NCI-H82 treated with DMSO at 0.1 percent for 48 hours (cell line): ENCODE results near the gene CPLX4.
"Not testable (repeated sequence)": the region's sequence is repeated elsewhere in the genome, so short reads cannot be mapped to it uniquely, and the experiment has no call there.

Experiments used
- DNase-seq: peaks from one replicate; lab custom pipeline; 2025; ENCODE audit not compliant: unreplicated experiment; lab: John Stamatoyannopoulos, UW

Gene CPLX4

DNA sequence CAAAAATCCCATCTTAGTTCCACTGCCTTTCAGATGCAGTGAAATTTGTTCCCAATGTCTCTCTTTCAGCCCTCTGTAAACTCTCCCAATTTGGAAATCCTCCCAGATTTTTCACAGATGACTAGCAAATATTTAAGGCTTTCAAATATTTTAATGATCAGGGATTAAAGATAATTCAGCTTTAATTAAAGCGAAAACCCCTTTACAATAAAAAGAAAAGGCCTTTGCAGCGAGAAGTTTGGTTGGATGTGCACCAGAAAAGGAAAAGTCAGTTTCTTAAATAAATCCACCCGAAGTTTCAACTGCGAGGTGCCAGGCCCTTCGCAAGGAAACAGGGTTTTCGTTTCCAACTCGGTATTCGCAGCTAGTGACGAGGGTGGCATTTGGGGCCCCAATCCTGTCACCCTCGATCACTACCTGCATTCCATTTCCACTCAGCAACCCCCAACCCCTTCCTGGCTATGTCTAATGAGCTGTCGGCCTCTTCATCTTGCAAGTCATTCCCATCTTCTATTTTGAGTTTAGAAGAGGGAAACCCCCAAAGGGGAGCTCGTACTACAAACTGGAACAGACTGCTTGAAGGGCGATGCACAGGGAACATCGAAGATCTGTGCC, 46.7 kb downstream of the CPLX4 start:
- no peak for DNase-seq

DNA sequence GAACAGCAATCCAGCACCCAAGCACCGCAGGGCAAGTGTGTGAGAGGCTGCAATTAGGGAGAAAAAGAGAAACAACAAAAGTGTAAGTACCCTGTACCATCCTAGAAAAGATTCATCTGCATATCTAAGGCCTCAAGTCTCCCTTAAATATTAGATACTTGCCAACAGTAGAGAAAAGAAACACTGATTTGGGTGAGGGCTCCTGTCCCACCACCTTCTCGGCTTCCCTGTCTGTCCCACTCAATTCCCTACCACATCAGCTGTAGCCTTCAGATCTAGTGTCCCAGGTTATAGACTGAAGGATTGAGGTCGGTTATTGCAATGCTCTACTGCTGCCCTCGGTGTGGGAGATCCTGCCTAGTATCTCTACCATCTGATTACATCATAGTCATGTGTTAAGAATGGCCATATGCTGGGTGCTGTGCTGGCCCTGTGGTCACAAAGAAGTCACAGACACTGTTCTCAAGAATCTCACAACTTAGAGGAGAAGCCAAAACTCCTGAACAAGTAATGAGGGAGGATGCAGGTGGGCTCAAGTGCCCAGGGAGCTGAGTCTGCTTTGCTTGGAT, 47.7 kb downstream of the CPLX4 start:
- DNase-seq: no peak

DNA sequence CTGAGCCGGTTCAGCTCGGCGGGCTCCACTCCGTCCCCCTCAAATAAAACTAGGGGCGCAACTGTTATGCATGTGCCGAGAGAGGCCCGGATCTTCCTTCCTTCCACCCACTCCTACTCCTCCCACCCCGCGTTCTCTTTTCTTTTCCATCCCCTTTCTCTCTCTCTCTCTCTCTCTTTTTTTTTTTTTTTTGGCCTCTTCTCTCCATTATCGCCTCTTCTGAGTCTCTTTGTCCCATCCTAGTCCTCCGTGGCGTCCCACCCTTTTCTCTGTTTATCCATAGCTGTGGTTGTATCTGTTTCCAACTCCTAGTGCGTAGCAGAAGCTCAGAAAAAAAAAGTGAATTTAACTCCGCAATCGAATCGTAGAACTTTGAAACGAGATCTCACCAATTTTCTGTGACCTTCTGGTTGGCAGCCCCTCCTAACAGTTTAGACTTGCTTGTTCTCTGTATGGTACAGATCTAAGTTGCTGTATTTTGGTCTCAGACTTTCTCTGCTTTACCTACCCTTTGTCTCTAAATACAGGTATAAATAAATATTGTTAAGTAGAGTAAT, 48.8 kb downstream of the CPLX4 start:
- no peak for DNase-seq

DNA sequence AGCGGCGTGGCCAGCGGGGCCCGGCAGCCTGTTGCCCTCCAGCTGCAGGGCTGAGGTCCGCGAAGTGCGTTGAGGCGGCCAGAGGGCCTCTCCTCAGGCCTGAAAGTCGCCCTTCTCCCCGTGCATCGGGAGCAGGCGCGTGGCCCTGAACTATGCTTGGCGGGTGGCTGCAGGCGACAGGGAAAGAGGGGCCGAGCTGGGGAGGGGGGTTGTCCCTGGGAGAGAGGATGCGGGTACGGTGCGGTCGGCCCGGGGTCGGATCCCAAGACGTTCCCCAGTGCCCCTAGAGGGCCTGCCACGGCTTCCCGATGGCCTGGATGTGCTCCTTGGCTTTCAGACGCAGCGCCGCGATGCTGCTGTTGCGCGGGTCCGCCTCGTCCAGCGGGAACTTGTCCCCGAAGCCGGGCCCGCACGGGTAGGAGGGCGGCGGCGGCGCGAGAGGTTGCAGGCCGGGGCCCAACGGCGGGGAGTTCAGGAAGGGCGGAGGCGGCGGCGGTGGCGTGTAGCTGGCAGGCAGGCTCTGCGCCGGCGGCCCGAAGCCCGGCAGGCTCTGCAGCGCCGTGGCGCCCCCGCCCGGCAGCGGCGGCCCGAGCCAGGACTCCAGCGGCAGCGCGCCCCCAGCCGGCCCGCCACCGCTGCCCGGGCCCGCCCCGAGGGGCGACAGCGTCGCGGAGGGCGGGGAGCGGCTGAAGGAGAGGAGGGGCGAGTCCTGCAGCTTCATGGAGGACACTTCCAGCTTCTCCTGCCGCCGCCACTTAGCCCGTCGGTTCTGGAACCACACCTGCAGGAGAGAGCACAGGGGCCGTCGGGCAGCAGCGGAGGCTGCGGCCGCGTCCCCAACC, 49.5 kb downstream of the CPLX4 start:
- no peak for DNase-seq

DNA sequence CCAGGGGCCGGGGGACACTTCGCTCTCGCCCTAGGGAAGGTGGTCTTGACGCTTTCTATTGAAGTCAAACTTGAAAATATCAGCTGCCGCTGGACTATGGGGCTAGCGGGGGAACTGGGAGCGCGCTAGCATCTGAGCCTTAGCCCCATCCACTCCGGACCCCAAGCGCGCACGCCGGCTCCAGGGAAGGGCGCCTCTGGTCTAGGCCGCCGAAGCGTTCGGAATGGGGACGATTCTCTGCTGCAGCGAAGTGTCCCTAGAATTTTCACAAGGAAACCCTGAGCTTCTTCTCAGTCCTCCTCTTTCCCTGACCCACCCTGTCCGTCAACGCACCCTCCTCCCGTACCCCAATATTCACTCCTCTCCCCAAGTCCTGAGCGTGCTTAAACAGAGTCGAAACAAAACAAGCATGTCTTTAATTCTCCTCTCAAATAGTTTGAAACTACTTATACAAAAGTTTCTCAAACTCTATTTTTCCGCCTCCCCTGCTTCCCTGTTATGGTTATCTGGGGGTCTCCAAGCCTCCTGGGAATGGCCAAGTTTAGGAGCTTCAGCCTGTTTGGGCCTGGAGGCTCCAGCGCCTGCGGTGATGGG, 50.2 kb downstream of the CPLX4 start:
- no peak for DNase-seq

DNA sequence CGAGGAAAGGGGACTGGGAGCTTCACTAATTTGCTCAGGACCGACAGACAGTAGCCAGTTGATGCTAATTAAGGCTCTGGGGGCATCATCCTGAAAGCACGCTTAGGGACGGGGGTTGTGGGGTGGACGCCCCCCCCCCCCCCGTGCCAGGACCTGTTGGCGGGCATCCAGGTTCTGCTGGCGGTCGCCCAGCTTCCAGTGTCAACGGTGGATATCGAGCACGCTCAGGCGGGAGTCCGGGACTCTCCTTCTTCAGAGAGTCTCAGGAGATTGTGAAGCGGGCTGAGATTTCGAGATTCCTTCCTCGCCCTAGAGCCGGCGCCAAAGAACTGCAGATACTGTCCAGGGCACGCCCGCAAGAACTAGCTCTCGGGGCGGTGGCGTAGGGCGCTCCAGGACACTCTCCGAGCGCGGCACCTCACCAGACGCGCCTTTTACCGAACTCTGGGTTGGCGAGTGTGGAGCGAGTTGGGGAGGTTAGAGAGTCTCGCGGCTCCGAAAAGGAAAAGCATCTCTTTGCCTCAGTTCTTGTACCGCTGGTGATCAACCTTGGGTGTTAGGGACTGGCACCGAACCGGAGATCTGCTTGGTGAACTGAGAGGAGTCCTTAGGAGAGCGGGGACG, 50.8 kb downstream of the CPLX4 start:
- no peak for DNase-seq

DNA sequence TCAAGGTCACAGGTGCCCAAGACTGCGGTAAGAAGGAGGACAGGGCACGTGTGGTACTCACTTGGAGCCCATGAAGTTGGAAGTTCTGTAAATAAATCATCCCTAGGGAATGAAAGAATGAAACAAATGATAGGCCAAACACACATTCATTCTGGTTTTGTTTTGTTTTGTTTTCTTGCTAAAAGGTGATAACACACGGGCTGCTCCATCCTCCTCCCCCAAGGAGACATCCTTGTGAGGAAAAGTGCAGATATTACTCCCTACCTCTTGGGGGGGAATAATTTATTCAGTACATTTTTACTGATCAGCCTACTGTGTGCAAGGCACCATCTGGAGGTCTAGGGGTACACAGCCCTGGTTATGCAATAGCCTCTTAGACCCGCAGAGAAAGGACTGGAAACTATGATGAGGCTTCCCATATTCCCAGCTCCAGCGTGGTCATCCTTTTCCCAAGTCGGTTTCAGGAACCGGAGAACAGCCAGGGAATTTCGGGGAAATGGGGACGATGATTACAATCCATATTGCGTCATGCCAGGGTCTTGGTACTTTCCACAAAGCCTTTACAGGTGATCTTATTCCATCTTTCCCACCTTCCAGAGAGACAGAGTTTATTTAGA, 51.5 kb downstream of the CPLX4 start:
- no peak for DNase-seq

DNA sequence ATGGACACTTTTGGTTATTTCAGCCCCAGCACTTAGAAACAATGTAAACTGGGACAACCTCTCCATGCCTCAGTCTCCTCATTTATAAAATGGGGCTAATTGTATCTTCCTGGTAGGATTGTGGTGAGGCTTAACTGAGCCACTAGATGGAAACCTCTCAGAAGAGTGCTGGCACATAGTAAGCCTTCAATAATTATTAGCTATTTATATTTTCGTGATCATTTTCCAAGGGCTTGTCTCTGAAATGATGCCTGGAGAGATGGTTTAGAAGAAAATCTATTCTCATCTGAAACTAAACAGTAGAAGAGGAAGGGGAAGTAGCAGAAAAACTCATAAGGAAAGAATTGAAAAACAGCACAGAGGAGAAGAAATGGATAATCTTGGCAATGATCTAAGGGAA, 52.0 kb downstream of the CPLX4 start:
- DNase-seq: no peak

DNA sequence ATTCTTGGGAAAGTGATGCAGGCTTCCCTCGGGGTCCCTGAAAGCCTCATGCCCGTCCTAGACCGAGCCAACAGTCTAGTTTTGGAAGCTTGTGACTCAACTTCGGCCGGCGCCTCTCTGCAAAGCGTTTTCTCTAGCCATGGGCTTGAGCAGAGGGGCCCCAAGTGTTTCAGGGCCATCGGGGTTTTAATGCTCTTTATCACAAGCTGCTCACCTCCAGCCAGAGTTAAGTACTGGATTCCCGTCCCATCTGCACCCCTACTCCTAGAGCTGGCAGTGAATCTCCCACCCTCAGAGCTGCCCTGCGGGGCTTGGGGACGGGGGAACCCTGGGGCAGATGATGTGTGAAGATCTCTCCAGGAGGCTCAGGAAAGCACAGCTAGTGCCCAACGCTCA, 52.5 kb downstream of the CPLX4 start:
- no peak for DNase-seq

DNA sequence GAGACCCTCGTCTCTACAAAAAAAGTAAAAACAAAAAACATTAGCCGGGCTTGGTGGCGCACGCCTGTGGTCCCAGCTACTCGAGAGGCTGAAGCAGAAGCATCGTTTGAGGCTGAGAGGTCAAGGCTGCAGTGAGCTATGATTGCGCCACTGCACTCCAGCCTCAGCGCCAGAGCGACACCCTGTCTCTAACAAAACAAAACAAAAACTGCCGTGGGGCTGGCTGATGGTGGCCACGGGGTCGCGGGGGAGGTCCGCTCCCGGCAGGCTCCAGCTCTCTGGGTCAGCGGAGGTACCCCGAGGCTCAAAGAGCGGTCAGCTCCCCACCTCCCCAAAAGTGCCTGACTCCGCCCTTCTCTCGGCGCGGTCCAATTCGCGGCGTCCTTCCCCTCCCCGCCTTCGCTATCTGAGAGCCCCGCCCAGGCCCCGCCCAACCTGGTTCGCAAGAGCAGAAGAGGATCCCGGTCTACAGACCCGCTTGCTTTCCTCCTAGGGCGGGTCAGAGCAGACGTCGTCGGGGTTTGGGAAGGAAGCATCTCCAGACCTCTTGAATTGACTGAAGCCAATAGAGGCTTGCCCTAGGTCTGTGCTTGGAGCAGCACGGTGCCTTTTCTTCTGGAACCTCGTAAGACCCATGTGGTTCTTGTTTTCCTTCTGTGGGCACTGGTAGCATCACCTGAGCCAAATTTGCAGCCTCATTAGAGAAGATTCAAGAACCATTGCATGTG, 53.0 kb downstream of the CPLX4 start:
- peak; percentile 28 for DNase-seq

DNA sequence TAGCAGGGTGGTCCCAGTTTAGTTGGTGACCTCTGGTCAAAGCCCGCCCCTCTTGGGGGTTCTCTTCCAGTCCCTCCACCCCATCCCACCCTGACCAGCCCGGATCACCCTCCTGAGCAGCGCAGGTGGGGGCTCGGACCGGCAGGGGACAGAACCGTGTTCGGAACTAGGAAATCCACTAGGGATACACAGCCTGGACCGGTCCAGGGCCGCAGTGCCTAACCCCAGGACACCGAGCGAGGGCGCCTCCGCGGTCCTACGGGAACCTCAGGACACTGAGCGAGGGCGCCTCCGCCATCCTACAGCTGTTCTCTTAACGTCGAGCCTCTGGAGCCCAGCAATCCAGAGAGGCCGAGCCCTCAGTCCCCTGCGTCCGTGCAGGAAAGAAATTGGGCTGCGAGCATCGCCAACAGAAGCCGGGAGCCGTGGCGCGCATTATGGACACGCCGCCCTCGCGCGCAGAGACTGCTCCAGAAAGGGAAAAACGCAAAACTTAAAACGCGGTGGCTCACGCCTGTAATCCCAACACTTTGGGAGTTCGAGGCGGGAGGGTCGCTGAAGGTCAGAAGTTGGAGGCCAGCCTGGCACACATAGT, 53.7 kb downstream of the CPLX4 start:
- no peak for DNase-seq

DNA sequence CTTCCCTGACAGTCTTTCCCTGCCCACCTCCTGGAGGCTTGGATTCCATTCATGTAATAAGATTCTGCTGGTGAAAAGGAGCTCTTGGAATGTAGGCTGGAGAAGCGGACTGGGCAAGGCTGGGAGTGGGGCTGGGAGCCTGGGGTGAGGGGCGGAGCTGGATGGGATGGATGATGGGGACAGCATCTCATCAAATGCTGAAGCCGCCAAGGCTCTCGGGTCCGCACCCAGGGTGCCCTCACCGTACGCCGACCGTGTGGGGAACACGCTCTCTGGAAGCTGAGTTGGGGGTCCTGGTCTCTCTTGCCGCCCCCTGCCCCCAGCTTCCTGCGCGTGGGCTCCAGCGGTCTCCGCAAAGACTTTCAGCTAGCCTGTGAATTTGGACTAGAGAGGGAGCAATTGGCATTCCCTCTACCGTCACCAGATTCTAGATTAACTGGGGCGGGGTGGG, 54.3 kb downstream of the CPLX4 start:
- no peak for DNase-seq

DNA sequence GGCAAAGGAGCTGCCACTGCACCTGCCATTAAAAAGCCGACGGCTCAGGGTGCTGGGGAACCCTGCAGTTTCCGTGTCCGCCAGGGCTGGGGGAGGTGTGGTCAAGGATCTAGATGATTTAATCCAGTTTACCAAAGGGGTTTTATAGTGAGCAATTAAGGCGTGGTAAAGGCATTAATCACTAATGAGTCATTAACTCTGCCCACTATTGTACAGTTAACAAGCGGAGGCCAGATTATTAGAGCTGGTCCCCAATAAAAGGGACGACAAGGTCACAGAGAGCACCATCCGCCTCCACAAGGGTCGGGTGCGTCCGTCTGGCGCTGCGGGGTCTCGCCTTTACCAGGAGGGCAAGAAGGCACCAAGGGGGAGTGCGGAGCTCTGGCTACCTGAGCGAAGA, 54.8 kb downstream of the CPLX4 start:
- DNase-seq: no peak

DNA sequence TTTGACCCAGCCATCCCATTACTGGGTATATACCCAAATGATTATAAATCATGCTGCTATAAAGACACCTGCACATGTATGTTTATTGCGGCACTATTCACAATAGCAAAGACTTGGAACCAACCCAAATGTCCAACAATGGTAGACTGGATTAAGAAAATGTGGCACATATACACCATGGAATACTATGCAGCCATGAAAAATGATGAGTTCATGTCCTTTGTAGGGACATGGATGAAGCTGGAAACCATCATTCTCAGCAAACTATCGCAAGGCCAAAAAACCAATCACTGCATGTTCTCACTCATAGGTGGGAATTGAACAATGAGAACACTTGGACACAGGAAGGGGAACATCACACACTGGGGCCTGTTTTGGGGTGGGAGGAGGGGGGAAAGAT, 56.2 kb downstream of the CPLX4 start:
- not testable (repeated sequence) for DNase-seq

DNA sequence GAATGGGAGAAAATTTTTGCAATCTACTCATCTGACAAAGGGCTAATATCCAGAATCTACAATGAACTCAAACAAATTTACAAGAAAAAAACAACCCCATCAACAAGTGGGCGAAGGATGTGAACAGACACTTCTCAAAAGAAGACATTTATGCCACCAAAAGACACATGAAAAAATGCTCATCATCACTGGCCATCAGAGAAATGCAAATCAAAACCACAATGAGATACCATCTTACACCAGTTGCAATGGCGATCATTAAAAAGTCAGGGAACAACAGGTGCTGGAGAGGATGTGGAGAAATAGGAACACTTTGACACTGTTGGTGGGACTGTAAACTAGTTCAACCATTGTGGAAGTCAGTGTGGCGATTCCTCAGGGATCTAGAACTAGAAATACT, 56.6 kb downstream of the CPLX4 start:
- not testable (repeated sequence) for DNase-seq

DNA sequence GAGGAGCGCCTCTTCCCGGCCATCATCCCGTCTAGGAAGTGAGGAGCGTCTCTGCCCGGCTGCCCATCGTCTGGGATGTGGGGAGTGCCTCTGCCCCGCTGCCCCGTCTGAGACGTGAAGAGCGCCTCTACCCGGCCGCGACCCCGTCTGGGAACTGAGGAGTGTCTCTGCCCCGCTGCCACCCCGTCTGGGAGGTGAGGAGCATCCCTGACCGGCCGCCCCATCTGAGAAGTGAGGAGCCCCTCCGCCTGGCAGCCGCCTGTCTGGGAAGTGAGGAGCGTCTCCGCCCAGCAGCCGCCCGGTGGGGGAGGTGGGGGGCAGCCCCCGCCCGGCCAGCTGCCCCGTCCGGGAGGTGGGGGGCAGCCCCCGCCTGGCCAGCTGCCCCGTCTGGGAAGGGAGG, 63.0 kb downstream of the CPLX4 start:
- not testable (repeated sequence) for DNase-seq

DNA sequence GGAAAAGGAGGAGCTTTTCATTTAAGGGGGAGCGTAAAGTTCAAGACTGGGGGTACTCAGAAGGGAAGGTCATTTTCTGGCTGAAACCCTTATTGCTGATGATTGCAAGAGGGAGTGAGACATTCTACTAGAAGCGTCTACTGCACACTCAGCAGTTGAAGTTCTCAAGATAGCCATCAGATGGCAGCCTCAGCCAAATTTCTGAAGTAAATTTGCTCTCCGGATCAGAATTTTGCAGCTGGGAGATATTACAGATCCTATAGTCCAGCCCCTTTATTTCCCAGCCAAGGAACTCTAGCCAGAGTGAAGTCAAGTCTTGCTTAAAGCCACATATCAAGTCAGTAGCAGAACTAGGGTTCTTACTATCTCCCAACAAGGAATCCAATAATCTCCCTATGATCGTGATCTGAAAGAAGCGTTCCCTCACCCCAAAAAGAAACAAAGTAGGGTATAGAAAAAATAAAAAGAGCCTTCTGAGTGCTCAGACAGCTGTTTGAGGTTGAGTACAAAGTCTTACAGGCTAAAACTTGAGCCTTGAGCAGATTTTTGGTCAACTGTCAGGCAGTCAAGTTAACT, 69.2 kb downstream of the CPLX4 start:
- peak; percentile 63 for DNase-seq

DNA sequence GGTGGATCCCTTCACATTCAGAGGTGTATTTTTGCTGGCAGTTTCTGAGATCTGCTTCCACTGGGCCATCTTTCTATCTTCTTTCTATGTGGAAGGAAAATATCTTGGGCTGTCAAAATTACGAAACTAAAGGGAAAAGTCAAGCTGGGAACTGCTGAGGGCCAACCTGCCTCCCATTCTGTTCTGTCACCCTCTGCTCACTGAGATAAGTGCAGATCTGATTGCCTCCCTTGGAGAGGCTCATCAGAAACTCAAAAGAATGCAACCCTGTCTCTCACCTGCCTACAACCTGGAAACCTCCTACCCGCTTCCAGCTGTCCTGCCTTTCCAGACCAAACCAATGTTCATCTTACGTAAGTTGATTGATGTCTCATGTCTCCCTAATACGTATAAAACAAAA, 71.7 kb downstream of the CPLX4 start:
- no peak for DNase-seq
